T follicular helper cell (primary cell): Measurements from ENCODE around the gene PER2.
A peak's percentile ranks its signal among the peaks of the same experiment; 100 is the strongest.
"Not testable (repeated sequence)": the region's sequence is repeated elsewhere in the genome, so short reads cannot be mapped to it uniquely, and the experiment has no call there.

Experiments used
- DNase-seq: peaks from one replicate; pipeline ENCODE4 v3.0.0-alpha.2; 2020; ENCODE audit warnings: low read depth

The PER2 gene

GRCh38 chr2:238288650-238289573, 502 bp upstream of the PER2 start:
- DNase-seq: peak; percentile 96

DNA sequence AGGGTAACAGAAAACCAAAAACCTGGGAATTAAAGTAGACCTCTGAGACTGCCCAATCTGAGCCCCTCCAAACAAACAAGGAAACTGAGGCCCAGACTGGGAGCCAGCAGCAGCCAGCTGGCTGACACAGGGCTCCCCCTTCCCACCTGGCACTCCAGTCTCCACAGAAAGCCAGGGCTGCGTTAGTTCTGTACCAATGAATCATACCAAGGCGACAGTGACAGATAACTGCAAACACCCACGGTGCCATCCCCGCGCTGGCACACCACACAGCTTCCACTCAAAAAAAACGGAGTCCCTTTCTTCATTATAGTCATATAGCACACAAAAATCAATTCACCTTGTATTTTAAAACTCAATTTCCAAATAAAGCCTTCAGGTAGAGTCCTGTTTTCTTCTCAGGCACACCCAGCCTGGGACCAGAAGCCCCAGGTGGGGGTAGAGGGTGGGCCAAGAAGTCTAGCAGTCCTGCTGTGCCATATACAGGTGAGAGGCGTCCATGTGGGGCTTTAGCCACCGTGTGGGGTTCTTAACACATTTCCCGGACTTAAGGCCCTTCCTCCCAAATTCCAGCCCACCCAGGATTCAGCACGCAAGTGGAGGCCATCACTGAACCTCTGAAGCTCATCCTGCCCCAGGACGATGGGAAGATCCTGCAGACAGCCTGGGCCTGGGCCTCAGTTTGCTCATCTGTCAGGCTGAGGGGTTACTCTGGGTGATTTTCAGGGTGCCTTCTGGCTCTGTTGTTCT, 1.2 kb downstream of the PER2 start:
- DNase-seq: no peak

DNA sequence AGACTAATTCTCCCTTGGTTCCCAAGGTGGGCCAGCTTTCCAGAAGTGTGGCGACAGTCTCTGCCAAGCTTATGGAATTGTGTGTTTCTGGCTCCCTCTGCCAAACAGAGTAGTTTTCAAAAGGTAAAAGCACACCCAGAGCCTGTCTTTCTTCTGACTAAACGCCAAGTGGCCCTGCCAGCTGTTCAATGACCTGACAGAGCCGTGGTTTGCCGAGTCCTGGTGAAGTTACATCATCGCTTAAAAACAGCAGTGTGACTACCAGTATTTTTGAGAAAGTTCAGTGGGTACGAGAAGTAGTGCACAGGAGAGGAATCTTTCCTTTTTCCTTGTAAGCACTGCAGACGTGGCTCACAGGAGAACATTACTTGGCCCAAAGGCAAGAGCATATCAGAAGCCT, 1.9 kb downstream of the PER2 start:
- no peak for DNase-seq

- DNase-seq: no peak
These were observed 2.3 kb downstream of the PER2 start for GRCh38 chr2:238286095-238286494.

DNA sequence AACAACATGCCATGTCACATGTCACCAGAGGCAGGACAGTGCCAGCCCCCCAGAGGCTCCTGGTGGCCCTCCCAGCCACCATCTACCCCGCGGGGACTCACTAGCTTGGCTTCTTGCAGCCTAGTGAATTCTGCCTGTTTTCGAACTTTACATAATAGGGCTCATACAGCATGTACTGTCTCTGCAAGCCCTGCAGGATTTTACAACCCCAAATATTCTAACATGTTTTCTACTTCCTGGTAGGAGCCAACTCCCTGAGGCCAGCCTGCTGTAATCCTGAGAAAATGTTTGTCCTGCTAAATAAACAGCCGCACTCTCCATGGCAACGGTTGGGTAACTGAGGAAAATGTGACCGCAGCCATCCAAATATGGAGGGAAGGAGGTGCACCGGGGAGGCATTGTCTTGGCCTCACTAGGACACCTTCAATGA, 2.7 kb downstream of the PER2 start:
- DNase-seq: no peak

- DNase-seq: no peak
These were observed 3.5 kb downstream of the PER2 start for GRCh38 chr2:238284802-238285515.

DNA sequence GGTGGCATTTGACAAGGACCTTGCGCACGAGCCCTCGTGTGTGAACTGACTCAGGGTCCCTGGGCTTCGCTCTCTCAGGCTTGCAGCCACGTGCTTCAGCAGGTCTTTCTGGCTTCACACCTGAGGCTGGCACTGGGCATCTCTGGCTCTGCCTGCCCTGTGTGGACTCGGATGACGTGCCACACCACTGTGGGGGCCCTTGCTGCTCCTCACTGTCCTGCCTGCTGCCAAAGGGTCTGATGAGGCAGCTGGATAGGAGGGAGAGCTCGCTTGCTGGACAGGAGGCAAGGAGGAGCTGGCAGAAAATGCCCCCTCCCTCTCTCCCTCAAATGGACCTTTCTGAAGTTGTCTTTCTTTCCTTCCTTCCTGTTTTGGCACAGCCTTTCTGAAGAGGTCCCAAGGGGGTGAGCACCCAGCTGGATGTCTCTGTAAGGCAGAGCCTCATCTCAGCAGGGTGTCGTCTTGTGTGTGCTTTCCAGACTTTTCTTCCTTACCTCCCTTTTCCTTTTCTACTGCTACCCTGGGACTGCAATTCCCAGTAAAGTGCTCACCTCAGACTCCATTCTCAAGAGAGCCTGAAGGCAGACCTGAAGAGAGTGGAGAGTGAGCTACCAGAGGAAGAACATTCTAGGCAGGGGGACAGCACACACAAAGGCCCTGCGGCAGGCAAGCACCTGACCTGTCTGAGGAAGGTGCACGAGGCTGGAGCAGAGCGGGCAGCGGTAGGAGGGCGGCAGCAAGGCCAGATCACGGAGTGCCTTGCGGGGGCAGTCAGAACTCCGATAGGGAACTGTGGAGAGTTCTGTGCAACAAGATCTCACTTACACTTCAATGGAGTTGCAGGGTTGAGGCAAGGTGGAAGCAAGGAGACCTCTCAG, 5.3 kb downstream of the PER2 start:
- no peak for DNase-seq

DNA sequence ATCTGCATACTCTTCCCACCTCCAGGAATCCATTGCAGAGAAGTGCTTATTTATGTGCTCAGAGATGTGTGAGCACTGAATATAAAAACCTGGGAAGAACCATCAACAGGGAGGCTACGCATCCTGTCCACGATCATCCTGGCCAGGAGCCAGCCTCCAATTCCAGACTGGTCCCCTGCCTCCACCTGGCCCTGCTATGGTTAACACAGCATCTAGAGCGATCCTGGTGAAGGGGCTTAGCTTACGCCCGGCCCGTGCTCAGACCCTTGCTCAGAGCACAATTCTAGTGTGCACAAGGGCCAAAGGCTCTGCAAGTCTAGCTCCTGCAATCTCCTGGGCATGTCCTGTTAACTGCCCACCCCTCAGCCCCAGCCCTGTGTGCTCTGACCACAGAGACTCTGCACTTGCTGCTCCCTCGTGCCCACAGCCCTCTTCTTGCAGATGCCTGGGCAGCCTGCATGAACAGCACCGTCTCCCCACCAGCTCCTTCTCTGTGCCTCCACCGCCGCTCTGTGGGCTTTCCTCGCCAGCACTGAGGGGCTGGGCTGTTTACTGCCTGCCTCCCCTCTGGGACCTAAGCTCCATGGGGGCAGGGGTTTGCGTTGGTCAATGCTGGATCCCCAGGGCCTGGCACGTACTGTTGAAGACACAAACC, 6.5 kb downstream of the PER2 start:
- no peak for DNase-seq

DNA sequence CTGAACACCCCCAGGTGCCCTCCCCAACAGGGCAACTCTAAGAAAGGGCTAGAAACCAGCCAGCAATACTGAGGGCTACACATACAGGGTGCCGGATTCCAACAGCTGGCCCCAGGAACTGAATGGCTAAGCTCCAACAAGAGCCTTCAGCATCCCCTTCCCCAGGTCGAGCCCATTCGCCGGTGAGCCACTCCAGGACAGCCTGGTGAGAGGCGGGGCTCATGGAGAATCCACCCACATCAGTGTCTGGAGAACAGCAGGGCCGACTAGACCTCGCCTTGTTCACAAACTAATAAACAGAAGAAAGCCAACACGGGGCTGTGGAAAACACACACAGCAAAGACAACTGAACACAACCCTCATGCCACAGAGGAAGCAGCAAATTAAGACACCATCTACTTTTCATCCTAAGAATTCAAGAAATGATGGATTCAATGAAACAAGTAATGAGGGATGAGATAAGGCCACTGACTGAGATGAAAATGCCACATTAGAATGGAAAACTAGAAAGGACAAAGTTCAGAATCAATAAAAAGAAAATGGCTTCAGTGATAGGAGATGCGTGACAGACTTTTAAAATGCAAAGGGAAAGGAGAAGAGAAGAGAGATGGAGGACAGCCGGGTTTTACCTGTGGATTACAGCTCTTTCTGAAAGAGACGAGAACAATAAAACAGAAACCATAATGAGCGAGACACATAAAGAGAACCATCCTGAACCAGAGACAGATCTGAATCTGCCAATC, 8.2 kb downstream of the PER2 start:
- DNase-seq: no peak

- DNase-seq: no peak
These were observed 9.1 kb downstream of the PER2 start for GRCh38 chr2:238279324-238279682.

GRCh38 chr2:238278626-238279323, 9.6 kb downstream of the PER2 start:
- DNase-seq: no peak

- DNase-seq: no peak
These were observed 10.7 kb downstream of the PER2 start for GRCh38 chr2:238277695-238278094.

DNA sequence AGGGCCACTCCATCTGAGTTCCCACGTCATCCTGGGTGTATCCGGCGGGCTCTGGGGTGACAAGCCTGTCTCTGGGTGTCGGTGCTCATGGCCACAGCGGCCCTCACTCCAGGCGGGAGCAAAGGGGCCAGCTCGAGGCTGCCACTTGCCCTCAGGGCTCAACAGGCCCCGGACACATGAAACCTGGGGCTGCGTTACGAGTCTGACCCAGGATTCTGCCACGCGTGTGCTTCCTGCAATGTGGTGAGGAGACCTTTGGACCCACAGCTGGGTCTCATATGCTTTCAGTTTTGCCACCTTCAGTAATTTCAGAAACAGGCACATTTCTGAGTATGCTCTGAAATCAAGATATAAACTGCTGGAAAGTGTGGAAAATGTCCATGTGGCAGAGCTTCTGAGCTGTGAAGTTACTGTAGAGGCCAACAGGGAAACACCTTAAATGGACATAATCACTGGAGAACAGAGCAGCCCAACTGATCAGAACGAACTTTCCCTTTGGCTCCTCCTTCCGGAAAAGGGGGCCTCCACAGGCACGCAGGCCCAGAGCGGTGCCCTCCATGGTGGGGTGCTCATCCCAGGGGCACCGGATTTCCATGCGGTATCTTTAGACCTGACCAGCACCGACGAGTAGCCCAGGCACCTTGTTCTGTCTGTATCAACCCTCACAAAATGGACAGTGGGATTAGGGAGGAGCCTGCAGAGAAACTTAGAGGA, 14.1 kb downstream of the PER2 start:
- DNase-seq: no peak

DNA sequence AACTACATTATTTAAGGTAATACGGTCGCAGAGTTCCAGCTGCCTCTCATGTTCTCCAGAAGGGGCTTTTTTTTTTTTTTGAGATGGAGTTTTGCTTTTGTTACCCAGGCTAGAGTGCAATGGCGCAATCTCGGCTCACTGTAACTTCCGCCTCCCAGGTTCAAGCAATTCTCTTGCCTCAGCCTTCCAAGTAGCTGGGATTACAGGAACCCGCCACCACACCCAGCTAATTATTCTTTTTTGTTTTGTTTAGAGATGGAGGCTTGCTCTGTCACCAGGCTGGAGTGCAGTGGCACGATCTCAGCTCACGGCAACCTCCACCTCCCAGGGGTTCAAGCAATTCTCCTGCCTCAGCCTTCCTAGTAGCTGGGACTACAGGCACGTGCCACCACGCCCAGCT, 15.0 kb downstream of the PER2 start:
- DNase-seq: not testable (repeated sequence)

- no peak for DNase-seq
These were observed 16.3 kb downstream of the PER2 start for GRCh38 chr2:238272156-238272555.

DNA sequence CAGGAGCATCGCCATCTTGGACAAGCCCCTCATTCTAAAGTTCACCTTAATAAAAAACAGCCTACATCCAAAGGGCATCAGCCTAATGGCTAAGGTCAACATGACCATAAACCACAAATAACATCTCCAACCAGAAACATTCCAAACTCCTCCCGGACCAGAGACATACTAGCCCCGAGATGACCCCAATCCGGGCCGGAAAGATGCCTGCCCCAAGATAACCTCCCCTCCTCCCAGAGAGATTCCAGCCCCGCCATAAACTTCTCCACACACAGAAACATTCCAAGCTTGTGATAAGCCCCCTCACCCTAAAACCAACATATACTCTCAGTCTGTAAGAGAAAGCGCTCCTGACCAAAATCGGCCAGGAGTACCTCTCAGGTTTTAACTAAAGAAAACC, 16.7 kb downstream of the PER2 start:
- not testable (repeated sequence) for DNase-seq

DNA sequence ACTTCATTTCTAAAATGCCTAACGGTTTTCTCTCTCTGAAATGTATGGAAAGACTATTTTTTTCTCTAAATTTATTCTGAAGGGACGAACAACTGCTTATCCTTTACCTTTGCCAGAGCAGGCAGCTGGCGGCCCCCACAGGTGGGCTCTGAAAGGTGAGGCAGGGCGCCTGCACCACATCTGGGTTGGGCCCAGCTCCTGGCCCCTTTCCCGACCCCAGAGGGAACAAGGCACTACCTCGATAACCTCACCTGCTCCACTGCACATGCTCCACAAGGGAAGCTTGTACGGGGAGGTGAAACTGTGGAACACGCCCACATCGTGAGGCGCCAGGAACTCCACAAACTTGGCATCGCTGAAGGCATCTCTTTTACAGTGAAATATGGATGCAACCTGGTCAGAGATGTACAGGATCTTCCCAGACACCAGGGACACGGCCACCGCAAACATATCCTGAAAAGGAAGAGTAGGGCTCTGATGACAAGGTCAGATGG, 17.3 kb downstream of the PER2 start:
- no peak for DNase-seq

DNA sequence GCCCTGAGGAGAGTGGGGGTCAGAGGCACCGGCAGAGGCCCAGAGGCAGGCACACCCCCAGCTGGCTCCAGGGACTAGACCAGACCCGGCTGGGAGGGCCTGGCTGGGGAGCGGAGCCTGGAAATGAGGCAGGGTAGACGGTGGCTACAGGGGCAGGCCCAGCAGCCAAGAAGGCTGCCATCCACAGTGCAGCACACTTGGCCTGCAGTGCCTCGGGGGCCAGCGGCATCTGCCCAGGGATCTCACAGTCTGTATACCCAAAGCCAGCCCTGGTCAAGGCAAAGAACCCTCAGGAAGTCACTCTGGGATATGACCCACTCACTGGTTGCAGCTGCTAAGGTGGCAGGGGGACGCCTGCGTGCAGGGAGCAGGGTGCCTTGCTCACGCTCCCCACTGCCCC, 17.8 kb downstream of the PER2 start:
- no peak for DNase-seq

DNA sequence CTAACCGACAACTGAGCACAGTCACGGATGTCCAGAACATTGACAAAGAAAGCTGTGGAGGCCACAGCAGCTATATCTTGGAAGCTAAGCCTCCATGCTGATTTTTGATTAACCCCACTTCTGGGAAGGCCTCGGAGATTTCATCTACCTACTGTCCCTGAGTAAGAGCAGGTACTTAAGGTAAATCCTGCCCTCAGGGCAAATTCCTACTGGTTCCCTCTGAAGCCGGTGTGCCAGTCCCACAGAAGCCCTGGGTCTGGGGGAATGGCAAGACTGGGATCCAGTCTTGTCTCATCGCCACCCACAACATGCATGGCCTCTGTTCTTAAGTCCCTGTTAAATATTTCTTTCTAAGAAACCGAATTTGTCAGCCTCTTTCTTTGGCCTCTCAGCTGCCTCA, 18.7 kb downstream of the PER2 start:
- no peak for DNase-seq
